C4-2B (cell line): ENCODE data around the gene ITGA11.

Experiments
- CTCF ChIP-seq: fragments of 450-650 bp; conservative IDR thresholded peaks from 2 replicates; pipeline ENCODE4 v1.5.1; 2017; ENCODE audit warnings: mild to moderate bottlenecking
- ZFX ChIP-seq: fragments of 450-650 bp; IDR thresholded peaks from 2 replicates; pipeline ENCODE4 v1.6.1; 2017

- TF ChIP-seq CTCF (no peak), ZFX (no peak)
Observed at GRCh38 chr15:68305420-68305871, 126.5 kb downstream of the ITGA11 start.
